GM18870 (cell line): ENCODE data around the gene ZCCHC4.
"Not testable (repeated sequence)": the region's sequence is repeated elsewhere in the genome, so short reads cannot be mapped to it uniquely, and the experiment has no call there.

ENCODE experiments used
- ATAC-seq: cut with Tn5 transposase; IDR thresholded peaks from one replicate; pipeline ENCODE4 v1.9.1; 2021; ENCODE audit warnings: moderate library complexity; ENCODE audit not compliant: unreplicated experiment

The ZCCHC4 gene

GRCh38 chr4:25320773-25321172 is 8.2 kb downstream of the ZCCHC4 start:
- ATAC-seq, result no peak

- no peak for ATAC-seq
Observed at GRCh38 chr4:25321703-25322102, 9.1 kb downstream of the ZCCHC4 start.

GRCh38 chr4:25328463-25328862 is 15.9 kb downstream of the ZCCHC4 start:
- ATAC-seq, result not testable (repeated sequence)

DNA sequence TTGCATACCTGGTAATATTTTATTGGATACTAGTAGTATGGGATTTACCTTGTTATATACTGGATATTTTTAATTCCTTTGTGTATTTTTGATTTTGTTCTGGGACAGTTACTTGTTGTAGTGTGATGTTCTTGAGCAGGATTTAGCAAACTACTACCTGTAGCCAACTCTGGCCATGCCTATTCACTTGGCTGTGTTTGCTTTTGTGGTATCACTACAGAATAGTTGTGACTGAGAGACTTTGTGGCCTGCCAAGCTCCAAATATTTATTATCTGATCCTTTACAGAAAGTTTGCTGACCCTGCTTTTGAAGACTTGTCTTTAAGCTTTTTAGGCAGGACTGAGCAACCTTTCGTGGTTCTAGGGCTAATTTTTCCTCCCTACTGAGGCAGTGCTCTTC is 17.8 kb downstream of the ZCCHC4 start:
- ATAC-seq, result no peak

DNA sequence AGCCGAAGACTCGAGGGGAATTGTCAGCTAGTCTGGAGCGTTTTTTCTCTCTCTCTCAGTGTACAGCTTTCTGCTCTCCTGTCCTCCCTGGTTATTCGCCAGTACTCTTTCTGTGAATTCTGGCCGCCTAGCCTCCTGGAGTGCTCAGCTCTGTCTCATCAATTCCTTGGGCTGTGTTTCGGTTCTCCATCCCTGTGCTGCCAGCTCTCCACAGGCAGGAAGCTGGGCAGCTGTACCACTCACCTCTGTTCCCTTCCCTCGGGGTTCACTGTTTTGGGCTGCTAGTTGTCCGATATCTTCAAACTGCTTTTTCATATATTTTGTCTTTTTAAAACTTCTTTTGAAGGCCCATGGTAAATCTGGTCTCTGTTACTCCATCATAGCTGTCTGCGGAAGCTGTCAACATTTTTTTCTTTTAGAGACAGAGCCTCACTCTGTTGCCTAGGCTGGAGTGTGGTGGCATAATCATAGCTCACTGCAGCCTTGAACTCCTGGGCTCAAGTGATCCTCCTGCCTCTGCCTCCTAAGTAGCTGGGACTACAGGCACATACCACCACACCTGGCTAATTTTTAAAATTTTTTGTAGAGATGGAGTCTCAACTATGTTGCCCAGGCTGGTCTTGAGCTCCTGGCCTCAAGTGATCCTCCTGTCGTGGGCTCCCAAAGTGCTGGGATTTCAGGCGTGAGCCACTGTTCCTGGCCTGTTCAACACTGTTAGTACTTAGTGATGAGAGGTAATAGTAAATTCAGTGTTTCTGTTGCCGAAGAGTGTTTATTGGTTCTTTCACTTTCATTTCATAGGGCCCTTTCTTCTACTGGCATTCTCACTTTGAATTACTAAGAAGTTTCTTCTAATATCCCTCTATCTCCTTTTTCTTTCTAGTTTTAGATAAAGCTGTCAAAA is 18.6 kb downstream of the ZCCHC4 start:
- ATAC-seq, result peak; percentile 88

DNA sequence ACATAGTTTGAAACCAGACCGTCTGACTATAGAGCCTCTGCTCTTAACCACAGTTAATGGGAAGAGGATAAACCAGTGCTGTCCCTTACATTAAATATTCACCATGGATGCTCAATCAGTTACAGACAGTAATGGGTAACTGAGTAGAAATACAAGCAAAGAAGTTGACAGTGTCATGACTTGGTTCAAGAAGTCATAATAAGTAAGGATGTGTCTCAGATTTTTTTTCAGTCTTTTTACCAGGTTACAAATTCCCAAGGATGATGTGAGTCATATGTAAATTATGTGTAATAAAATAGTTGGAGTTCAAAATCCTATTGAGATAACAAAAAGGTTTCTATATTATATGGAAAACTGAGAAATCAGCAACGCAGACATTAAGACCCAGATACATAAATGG is 31.1 kb downstream of the ZCCHC4 start:
- ATAC-seq, result no peak

DNA sequence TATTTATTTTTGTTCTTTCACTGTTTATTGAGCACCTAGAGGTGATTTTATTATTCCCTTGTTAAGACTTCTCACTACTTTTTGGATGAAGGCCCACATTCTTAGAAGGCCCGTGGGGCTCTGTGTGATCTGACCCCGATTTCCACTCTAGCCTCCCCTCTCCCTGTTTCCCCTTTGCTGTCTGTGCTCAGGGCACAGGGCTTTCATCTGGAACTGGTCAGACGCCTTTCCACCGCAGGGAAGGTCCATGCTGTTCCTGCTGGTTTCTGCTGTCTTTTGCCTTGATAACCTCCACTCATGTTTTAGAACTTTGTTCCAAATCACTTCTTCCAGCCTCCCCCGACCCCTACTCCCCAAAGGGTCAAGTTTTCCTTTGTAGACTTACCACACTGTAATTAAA is 33.2 kb downstream of the ZCCHC4 start:
- ATAC-seq, result no peak

- ATAC-seq, result peak; percentile 70
Observed at GRCh38 chr4:25346913-25347312, 34.3 kb downstream of the ZCCHC4 start.

DNA sequence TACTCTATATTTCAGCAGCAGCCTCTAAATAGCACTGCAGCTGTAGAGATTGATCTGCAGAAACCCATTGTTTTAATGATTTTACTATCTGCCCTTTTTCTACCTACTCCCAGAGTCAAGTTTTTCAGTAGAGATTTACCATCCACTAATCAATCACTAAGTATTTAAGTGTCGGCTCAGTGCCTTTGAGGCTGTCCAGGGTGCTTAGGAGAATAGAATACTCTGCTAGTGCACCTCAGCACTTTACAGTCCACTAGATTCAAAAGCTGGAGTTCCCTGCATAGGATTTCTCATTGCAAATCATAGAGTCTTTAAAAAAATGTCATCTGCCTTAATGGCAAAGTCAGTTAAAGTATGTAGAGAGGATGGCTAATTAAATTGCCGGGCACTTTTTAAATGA is 34.9 kb downstream of the ZCCHC4 start:
- ATAC-seq, result no peak

DNA sequence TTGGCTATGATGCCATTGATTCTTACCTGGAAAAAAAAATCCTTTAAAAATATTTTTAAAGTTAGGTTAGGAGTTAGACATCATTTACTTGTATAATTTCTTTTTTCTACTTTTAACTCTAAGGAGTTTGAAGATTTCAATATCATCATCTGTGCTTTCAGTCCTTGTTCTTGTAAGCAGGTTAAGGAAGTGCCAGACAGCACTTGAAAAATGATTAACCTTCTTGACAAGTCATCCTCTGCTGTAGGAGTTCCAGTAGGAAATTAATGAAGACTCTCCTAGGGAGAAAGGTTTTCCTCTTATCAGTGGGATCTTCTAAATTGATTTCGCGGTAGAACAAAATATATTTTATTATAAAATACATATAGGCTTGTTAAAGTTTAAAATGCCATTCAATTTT is 35.4 kb downstream of the ZCCHC4 start:
- ATAC-seq, result no peak

- ATAC-seq, result no peak
Observed at GRCh38 chr4:25350561-25350960, 38.0 kb downstream of the ZCCHC4 start.

- ATAC-seq, result no peak
Observed at GRCh38 chr4:25351777-25352416, 39.3 kb downstream of the ZCCHC4 start.

- ATAC-seq, result no peak
Observed at GRCh38 chr4:25356068-25356467, 43.5 kb downstream of the ZCCHC4 start.

GRCh38 chr4:25358515-25359275 is 46.1 kb downstream of the ZCCHC4 start:
- ATAC-seq, result no peak

DNA sequence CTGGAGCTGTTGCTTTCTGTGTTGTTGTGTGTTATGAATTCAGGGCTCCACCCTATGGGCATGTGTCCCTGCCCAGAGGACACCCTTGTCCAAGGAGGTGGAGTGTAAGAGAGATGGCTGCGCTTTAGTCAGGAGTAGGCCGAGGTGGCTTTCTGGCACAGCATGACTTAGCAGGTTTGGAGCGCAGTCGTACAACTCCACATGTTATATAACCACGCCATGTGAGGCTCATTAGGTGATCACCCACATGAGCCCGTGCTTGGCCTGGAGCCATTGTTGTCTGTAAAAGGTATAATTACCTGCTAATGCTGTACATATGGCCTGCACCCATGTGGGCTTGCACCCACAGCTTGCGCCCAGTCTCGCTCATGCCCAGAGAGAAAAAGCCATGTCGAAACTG is 48.7 kb downstream of the ZCCHC4 start:
- no peak for ATAC-seq

- ATAC-seq, result no peak
Observed at GRCh38 chr4:25367004-25367621, 54.5 kb downstream of the ZCCHC4 start.

- ATAC-seq, result no peak
Observed at GRCh38 chr4:25367877-25368276, 55.3 kb downstream of the ZCCHC4 start.

DNA sequence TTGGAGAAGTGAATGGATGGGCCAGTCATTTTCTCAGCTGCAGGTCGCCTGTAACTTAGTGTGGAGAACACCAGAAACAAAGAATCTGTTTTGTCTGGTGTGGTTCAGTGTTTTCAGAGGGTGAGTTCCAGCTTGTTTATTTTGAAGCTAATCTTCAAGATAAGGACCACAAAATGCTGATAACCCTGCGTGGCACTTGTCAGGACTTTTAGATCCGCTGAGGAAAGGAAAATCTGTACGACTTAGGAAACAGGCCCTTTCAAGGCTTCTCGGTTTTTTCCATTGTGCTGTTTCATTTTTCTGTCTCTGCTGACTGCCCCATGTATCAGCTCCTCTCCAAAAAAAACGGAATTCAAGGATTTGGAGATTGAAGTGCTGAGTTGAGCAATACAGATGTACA is 55.7 kb downstream of the ZCCHC4 start:
- no peak for ATAC-seq

- no peak for ATAC-seq
Observed at GRCh38 chr4:25370242-25370641, 57.7 kb downstream of the ZCCHC4 start.

DNA sequence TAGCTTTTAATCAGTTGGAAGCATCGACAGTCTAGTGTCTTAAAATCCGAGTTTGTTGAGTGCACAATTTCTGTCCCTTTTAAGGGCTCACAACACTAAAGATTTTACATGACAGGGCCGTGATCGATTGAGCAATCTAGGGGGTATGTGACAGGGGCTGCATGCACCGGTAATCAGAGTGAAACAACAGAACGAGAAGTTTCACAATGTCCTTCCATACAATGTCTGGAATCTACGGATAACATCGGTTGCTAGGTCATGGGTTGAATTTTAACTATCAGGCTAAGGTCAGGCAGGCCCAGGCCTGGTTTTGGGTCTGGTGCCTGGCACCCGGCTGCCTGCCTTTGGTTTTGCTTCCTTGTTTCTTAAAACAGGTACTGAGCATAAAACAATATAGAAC is 60.0 kb downstream of the ZCCHC4 start:
- not testable (repeated sequence) for ATAC-seq
